Measurements from ENCODE around the gene CD99.
"Not testable (repeated sequence)": the region's sequence is repeated elsewhere in the genome, so short reads cannot be mapped to it uniquely, and the experiment has no call there.

Gene CD99

DNA sequence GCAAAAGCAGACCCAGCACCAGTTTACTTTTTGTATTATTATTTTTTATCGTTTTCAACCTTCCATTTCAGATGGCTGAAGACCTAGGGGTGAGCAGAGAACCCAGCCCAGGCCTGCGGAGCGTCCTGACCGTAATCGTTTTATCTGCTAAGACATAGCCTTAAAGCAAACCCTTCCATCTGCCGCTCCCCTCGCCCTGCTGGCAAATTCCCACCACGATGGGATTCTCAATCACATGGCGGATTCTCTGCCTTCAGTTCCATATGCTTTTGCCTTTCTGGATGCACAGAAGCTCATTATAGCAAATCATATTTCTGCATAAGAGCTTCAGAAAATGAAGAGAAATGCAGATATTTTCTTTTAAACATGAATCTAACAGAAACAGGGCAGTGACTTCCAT, 42.2 kb downstream of the CD99 start:
- DNase-seq = no peak

GRCh38 chrX:2735270-2735669, 44.2 kb downstream of the CD99 start:
- DNase-seq = no peak

- DNase-seq = no peak
Measured at GRCh38 chrX:2740672-2741071, 49.6 kb downstream of the CD99 start.

DNA sequence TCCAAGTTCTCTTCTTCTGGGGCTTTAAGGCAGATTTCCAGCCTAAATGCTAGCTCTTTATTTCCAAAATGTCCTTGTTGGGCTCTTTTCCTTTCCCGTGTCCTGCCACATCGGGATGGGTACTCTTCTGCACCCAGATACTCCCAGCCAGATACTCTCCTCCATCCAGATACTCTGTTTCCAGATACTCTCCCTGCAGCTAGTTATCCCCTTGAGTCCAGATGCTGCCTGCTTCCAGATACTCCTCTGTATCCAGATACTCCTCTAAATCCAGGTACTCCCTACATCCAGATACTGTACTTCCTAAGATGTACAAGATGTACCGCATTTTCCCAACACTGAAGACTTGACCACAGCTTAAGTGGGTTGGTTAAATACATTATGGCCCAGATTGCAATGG, 50.3 kb downstream of the CD99 start:
- no peak for DNase-seq

DNA sequence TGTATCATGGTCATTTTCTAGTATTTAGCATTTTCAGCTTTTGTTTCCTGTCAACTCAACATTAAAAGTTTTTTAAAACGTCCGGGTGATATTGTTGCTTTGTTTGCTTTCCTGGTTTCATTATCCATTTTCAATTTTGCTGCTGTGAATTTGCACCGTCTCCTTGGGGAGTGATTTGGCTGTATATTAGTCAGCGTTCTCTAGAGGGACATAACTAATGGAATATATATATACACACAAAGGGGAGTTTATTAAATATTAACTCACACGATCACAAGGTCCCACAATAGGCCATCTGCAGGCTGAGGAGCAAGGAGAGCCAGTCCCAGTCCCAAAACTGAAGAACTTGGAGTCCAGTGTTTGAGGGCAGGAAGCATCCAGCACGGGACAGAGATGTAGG, 55.2 kb downstream of the CD99 start:
- DNase-seq = not testable (repeated sequence)

DNA sequence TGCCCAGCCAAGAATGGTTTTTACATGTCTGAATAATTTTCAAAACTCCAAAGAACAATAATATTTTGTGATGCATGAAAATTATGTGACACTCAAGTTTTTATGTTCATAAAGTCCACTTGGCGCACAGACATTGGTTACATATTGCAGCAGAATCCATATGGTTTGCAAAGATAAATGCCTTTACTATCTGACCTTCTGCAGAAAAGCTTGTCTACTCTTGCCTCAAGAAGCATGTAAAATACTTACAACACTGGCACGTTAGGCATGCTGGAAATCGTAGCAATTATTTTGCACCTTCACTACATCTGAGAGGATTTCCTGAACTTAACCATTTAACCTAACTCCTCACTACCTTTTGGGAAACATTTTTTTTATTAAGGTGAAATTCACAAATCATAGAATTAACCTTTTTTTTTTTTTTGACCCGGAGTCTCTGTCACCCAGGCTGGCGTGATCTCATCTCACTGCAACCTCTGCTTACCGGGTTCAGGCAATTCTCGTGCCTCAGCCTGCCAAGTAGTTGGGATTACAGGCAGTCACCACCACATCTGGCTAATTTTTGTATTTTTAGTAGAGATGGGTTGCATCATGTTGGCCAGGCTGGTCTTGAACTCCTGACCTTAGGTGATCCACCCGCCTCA, 57.2 kb downstream of the CD99 start:
- no peak for DNase-seq

- no peak for DNase-seq
Measured at GRCh38 chrX:2748815-2749188, 57.7 kb downstream of the CD99 start.

DNA sequence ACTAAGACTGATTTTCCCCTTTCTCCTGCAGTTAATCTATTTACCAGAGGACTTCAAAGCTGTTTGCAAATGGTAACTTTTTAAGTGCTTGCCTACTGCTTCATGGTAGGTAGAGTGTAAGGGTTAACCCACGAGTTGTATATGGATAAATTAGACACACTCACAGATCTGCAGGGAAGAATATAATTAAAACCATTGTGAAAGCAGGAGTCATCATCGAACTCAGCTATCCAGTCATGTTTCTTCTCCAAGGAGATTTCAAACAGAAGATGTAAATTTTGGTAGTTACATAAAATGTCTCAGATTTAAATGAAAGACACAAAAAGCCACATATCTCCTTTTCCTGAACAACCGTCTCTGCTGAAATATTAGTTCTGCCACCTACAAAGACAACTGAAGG, 60.2 kb downstream of the CD99 start:
- DNase-seq = no peak

DNA sequence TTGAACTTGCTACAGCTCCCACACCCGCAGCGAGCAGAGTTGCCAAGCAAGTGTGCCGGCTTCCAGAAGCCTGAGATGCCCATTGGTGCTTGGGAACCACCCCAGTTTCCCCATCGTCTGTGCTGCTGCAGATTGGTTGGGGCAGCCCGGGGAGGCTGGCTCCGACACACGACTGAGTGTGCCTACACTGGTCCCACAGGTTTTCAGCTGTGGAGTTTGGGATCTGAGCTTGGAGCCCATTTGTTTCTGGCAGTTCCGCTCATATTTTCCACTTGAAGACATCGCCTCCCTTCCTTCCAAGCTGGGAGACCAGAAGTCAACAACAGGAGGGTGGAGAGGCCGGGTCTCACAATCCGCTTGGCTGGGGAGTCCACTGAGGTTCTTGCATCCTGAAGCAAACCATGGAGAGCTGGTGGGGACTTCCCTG, 60.8 kb downstream of the CD99 start, which contains the start of gene XG:
Gene XG (plus strand): TSS at position 167 of the 427 bp plus-strand sequence. CDS start 235 bp downstream, at position 402.
- DNase-seq = not testable (repeated sequence)

- not testable (repeated sequence) for DNase-seq
Measured at GRCh38 chrX:2752441-2752840, 61.3 kb downstream of the CD99 start.

- DNase-seq = not testable (repeated sequence)
Measured at GRCh38 chrX:2755163-2755715, 64.1 kb downstream of the CD99 start.

- no peak for DNase-seq
Measured at GRCh38 chrX:2756548-2756947, 65.5 kb downstream of the CD99 start.

- no peak for DNase-seq
Measured at GRCh38 chrX:2761246-2761645, 70.2 kb downstream of the CD99 start.

GRCh38 chrX:2762671-2763070, 71.6 kb downstream of the CD99 start:
- not testable (repeated sequence) for DNase-seq

DNA sequence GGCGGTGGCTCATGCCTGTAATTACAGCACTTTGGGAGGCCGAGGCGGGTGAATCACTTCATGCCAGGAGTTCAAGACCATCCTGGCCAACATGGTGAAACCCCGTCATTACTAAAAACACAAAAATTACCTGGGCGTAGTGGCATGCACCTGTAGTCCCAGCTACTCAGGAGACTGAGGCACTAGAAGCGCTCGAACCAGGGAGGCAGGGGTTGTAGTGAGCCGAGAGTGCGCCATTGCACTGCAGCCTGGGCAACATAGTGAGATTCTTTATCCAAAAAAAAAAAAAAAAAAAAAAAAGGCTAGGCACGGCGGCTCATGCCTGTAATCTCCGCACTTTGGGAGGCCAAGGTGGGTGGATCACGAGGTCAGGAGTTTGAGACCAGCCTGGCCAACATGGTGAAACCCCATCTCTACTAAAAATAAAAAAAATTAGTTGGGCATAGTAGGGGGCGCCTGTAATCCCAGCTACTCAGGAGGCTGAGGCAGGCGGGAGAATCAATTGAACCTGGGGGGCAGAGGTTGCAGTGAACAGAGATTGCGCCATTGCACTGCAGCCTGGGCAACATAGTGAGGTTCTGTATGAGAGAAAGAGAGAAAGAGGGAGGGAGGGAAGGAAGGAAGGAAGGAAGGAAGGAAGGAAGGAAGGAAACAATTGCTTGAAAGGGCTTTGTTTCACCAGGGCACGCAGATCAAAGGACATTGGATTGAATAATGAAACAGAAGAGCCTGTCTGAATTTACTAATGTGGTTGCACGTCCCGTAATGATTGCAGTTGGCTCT, 73.9 kb downstream of the CD99 start:
- not testable (repeated sequence) for DNase-seq

DNA sequence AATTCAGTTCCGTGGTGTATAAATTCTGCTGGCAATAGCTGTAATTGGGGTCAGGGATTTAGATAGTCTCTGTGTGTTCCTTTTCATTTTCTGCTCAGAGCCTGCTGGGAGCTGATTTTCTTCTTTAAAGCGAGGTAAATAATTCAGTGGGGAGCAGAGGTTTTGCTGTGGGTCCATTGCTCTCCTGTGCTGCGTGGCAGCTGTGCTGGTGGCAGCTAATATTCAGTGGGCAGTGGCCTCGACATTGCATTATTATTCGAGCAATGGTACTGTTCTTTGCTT, 74.4 kb downstream of the CD99 start:
- no peak for DNase-seq

- no peak for DNase-seq
Measured at GRCh38 chrX:2766906-2767305, 75.8 kb downstream of the CD99 start.

DNA sequence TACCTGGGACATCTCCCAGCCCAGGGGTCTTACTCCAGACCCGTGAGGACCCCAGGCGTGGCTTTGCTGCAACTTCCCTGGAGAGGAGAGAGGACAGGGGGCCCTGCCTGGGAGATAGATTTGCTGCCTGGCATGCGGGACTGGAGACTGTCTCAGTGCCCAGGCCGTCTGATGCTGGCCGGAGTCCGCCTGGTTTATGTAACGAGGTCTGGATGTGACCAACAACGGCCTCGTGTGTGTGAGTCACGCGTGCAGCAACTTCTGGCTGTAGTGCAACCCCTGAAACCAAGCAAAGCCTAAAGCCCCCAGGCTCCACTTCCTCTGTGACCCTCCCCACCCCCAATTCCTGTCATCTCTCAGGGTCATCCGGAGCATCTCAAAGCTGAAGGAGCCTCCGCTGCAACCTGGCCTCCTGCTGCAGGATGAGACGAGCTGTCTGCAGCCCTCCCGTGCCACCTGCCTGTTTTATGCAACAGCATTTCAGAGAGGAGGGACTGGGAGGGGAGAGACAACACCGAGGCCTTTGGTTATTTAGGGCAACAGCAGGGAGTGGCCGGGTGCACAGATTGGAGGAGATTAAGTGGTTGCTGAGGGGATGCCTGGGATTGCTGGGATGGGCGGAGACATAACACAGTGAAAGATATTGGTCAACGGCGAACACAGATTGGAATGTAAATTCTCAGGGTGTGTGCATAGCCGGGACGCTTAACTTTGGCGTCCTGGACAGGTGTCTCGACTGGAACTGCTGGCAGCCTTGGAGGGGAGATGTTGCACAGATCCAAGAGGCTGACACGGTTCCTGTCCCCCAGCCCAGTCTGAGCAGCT, 76.7 kb downstream of the CD99 start:
- no peak for DNase-seq

DNA sequence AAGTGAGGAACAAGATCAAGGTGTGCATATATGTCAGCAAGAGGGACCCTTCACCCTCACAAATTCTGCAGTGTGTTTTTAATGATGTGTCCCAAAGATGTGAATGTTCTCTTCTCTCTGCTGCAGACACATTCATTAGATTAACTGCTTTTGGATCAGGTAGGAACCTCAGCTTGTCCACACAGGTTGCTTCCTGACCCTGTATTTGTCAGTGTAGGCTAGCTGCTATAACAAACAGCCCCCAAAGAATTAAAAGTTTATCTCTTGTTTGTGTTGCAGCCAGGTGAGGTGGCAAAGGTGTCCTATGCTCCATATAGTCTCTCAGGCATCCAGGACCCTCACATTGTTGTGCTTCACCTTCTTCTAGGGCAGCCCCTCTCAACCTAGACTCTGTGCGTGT, 78.5 kb downstream of the CD99 start:
- no peak for DNase-seq

- not testable (repeated sequence) for DNase-seq
Measured at GRCh38 chrX:2773166-2774055, 82.3 kb downstream of the CD99 start.

DNA sequence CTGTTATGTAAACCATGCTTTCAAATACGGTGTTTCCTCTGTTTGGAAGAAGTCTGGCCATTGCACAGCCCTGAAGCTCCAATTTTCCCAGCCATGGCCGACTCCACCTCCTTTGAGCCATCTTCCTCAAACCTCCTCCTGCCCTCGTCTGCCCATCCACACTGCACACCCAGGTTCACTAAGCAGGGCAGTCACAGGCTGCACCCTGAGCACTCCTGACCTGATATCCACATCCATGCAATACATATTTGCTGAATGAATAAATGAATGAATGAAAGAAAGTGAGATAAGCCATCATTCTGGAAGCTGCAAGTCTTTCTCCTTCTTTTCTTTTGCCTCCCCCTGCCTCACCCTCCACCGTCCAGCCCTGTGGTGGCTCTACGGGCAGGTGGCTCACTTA, 83.0 kb downstream of the CD99 start:
- no peak for DNase-seq

- DNase-seq = no peak
Measured at GRCh38 chrX:2774776-2775175, 83.7 kb downstream of the CD99 start.

Measured in NCI-H2081 treated with DMSO at 0.1 percent for 48 hours (cell line).